ENCODE data around the gene EIF4A3.

EIF4A3 gene

DNA sequence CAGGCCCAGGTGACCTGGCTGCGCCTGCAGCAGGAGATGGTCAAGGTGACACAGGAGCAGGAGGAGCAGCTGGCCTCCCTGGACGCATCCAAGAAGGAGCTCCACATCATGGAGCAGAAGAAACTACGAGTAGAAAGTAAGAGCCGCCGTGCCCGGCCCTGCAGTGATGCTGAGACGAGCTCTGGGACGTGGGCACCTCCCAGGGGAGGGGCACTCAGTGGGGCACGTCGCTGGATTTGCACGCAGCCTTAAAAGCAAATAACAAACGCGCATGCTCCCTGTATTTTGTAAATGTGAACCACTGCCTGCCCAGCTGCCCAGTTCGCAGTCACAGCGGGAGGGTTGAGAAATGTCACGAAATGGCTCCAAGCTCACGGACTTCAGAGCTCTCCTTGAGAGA is 60.8 kb downstream of the EIF4A3 start:
- no peak for TF ChIP-seq OSR1 (CRISPR knock-in tag; IDR thresholded peaks at IDR 0.05)
- no peak for TF ChIP-seq GLIS3 (CRISPR knock-in tag; IDR thresholded peaks at IDR 0.05)
- TF ChIP-seq TSHZ2 (CRISPR knock-in tag; IDR thresholded peaks at IDR 0.05) = no peak
- TF ChIP-seq SNAI2 (CRISPR knock-in tag; IDR thresholded peaks at IDR 0.05) = no peak
- no peak for TF ChIP-seq ESRRG (CRISPR knock-in tag; IDR thresholded peaks at IDR 0.05)
- no peak for TF ChIP-seq PPARA (CRISPR knock-in tag; IDR thresholded peaks at IDR 0.05; ENCODE audit: borderline replicate concordance)
- TF ChIP-seq, protein P1, sequence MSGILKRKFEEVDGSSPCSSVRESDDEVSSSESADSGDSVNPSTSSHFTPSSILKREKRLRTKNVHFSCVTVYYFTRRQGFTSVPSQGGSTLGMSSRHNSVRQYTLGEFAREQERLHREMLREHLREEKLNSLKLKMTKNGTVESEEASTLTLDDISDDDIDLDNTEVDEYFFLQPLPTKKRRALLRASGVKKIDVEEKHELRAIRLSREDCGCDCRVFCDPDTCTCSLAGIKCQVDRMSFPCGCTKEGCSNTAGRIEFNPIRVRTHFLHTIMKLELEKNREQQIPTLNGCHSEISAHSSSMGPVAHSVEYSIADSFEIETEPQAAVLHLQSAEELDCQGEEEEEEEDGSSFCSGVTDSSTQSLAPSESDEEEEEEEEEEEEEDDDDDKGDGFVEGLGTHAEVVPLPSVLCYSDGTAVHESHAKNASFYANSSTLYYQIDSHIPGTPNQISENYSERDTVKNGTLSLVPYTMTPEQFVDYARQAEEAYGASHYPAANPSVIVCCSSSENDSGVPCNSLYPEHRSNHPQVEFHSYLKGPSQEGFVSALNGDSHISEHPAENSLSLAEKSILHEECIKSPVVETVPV (CRISPR knock-in tag; IDR thresholded peaks at IDR 0.05) = no peak
- TF ChIP-seq, protein P2, sequence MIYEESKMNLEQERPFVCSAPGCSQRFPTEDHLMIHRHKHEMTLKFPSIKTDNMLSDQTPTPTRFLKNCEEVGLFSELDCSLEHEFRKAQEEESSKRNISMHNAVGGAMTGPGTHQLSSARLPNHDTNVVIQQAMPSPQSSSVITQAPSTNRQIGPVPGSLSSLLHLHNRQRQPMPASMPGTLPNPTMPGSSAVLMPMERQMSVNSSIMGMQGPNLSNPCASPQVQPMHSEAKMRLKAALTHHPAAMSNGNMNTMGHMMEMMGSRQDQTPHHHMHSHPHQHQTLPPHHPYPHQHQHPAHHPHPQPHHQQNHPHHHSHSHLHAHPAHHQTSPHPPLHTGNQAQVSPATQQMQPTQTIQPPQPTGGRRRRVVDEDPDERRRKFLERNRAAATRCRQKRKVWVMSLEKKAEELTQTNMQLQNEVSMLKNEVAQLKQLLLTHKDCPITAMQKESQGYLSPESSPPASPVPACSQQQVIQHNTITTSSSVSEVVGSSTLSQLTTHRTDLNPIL (CRISPR knock-in tag; IDR thresholded peaks at IDR 0.05; ENCODE audit: low read depth) = no peak
- no peak for TF ChIP-seq ZNF565 (CRISPR knock-in tag; conservative IDR thresholded peaks at IDR 0.05; ENCODE audit: low read depth)
- no peak for TF ChIP-seq ARNTL (CRISPR knock-in tag; IDR thresholded peaks at IDR 0.05; ENCODE audit: borderline replicate concordance, low read depth)
- TF ChIP-seq ZC3H10 (CRISPR knock-in tag; IDR thresholded peaks at IDR 0.05) = no peak
- no peak for TF ChIP-seq BACH2 (CRISPR knock-in tag; IDR thresholded peaks at IDR 0.05; ENCODE audit: borderline replicate concordance)
- no peak for TF ChIP-seq ZFP3 (CRISPR knock-in tag; IDR thresholded peaks at IDR 0.05)
- TF ChIP-seq ZNF8 (CRISPR knock-in tag; IDR thresholded peaks at IDR 0.05) = no peak
- no peak for ATAC-seq

- no peak for ATAC-seq
These were observed 62.2 kb downstream of the EIF4A3 start for GRCh38 chr17:80084773-80085172.

More at GRCh38 chr17:80084773-80085172, 62.2 kb downstream of the EIF4A3 start:
- no peak for TF ChIP-seq ZFP3 (CRISPR knock-in tag; IDR thresholded peaks at IDR 0.05)
- TF ChIP-seq, protein P1 (CRISPR knock-in tag; IDR thresholded peaks at IDR 0.05) = no peak
- no peak for TF ChIP-seq PATZ1 (CRISPR knock-in tag; IDR thresholded peaks at IDR 0.05; ENCODE audit: borderline replicate concordance)

Data from SK-N-SH treated with all-trans-retinoic acid at 6 μM for 48 hours (cell line).